ENCODE data around the gene ELP1. TPM values are rescaled to one million over a fixed set of nuclear protein-coding genes. Genes with fewer than 3 reads are reported as not detected.

ELP1 gene
- total RNA-seq, 1 experiment from 2014 or later = 53.6 TPM

DNA sequence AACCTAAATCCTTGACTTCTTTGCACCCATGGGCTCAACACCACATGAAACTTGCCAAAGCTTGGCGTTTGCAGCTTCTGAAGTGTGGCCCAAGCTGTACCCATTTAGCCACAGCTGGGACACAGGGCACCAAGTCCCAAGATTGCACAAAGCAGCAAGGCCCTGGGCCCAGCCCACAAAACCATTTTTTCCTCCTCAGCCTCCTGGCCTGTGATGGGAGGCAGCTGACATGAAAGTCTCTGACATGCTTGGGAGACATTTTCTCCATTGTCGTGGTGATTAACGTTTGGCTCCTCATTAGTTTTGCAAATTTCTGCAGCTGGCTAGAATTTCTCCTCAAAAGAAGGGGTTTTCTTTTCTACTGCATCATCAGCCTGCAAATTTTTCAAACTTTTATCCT is 110.1 kb downstream of the ELP1 start:
- no peaks in the 10 kb centered on the region for H4K20me1 ChIP-seq (ENCODE audit: low read length)
- H3F3A ChIP-seq (ENCODE audit: low read length, unreplicated experiment) = no peaks in the 10 kb centered on the region
- H3K4me2 ChIP-seq (ENCODE audit: low read length) = no peak overlapping the region
- H3K79me2 ChIP-seq (ENCODE audit: low read length) = no peaks in the 10 kb centered on the region
- H3K27ac ChIP-seq (ENCODE audit: low read length) = no peak overlapping the region
- DNase-seq = no peak
- intact Hi-C loops (cut with micrococcal nuclease) = no loop called here
- H3K9ac ChIP-seq (ENCODE audit: low read length) = no peak overlapping the region
- CTCF ChIA-PET = no interaction called here
- no peaks in the 10 kb centered on the region for H3K36me3 ChIP-seq (ENCODE audit: low read depth, low read length)
- H3K4me1 ChIP-seq (ENCODE audit: insufficient read depth, low read length) = no peaks in the 10 kb centered on the region
- no peak overlapping the region for H3K4me3 ChIP-seq (ENCODE audit: low read length)
- H2AFZ ChIP-seq (ENCODE audit: low read length) = no peak overlapping the region
- POLR2A ChIA-PET (ENCODE audit: unreplicated experiment) = no interaction called here
- no peaks in the 10 kb centered on the region for H3K9me2 ChIP-seq (replicated peaks; ENCODE audit: low read length)
- H3K27me3 ChIP-seq (ENCODE audit: low read length) = no peaks in the 10 kb centered on the region
- no TSS peak for BruUV-seq (replicated peaks)
- H3K9me3 ChIP-seq (ENCODE audit: low read length) = no peaks in the 10 kb centered on the region
- TF ChIP-seq EZH2 (IDR thresholded peaks at IDR 0.05; ENCODE audit: low read length, unreplicated experiment) (no peak), EZH2phosphoT487 (IDR thresholded peaks at IDR 0.05; ENCODE audit: borderline replicate concordance, low read length) (no peak)
- TF ChIP-seq, protein P1, sequence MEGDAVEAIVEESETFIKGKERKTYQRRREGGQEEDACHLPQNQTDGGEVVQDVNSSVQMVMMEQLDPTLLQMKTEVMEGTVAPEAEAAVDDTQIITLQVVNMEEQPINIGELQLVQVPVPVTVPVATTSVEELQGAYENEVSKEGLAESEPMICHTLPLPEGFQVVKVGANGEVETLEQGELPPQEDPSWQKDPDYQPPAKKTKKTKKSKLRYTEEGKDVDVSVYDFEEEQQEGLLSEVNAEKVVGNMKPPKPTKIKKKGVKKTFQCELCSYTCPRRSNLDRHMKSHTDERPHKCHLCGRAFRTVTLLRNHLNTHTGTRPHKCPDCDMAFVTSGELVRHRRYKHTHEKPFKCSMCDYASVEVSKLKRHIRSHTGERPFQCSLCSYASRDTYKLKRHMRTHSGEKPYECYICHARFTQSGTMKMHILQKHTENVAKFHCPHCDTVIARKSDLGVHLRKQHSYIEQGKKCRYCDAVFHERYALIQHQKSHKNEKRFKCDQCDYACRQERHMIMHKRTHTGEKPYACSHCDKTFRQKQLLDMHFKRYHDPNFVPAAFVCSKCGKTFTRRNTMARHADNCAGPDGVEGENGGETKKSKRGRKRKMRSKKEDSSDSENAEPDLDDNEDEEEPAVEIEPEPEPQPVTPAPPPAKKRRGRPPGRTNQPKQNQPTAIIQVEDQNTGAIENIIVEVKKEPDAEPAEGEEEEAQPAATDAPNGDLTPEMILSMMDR (conservative IDR thresholded peaks at IDR 0.05; ENCODE audit: low read depth, low read length) = no peak
- ATAC-seq = no peak

Other genes with a start within 250 kb of the ELP1 start
- not detected in 2 replicates for gene ACTL7B, start 78.1 kb downstream of the ELP1 start, total RNA-seq (2014; rRNA removed)
- gene ACTL7A, start 71.9 kb downstream of the ELP1 start, total RNA-seq (2014; rRNA removed) = not detected in 2 replicates
- 4.7 and 7.8 TPM in 2 replicates for gene ABITRAM, start 276 bp upstream of the ELP1 start, total RNA-seq (2014; rRNA removed)
- gene CTNNAL1, start 79.4 kb upstream of the ELP1 start, total RNA-seq (2014; rRNA removed) = 80.5 and 97.7 TPM in 2 replicates
- gene TMEM245, start 185.8 kb upstream of the ELP1 start, total RNA-seq (2014; rRNA removed) = 23.7 and 30.8 TPM in 2 replicates
- gene FRRS1L, start 233.1 kb upstream of the ELP1 start, total RNA-seq (2014; rRNA removed) = not detected in 2 replicates

All from PC-3 (cell line).